ENCODE data around the gene KRTAP1-5. TPM values are rescaled to one million over a fixed set of nuclear protein-coding genes. Genes with fewer than 3 reads are reported as not detected.

Gene KRTAP1-5
- polyA plus RNA-seq, 1 of the 3 experiments (the other 2 are of a cell fraction), result not detected

DNA sequence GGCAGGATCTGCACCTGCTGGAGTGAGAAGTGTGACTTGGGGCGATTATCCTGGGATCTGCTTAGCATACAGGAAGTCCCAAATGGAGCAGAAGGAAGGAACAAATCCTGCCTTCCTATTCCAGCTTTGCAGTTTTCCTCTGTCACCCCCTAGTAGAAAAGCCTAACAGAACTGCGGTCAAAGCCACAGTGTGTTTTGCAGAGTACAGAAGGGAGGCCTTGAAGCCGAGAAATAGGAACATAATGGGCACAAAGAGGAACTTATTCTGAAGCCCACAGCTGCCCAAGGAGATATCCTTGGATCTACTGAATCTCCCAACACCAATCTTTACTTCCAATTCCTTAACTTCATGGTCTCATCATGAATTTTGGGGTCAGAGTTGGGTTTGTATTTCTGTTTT, 8.5 kb downstream of the KRTAP1-5 start:
- Histone ChIP-seq H3K79me2 (ENCODE audit: insufficient read depth) (no peaks in the 10 kb centered on the region), H3K9ac (no peak overlapping the region), H3K4me2 (no peak overlapping the region), H3K27ac (ENCODE audit: low read depth in 2 of 2, low read length in 1 of 2) (no peak overlapping the region), H4K20me1 (ENCODE audit: insufficient read depth) (no peaks in the 10 kb centered on the region), H3K9me2 (no peaks in the 10 kb centered on the region), H2AFZ (ENCODE audit: low read depth) (no peak overlapping the region), H3F3A (replicated peaks; ENCODE audit: insufficient read depth) (no peaks in the 10 kb centered on the region), H3K4me1 (ENCODE audit: control insufficient read depth in 1 of 2, insufficient read depth in 2 of 2, low read depth in 1 of 2, low read length in 1 of 2) (no peaks in the 10 kb centered on the region), H3K9me3 (no peaks in the 10 kb centered on the region), H3K36me3 (replicated peaks in 1 of 2; ENCODE audit: control insufficient read depth in 1 of 2, insufficient read depth in 2 of 2, low read length in 1 of 2) (no peaks in the 10 kb centered on the region), H3K27me3 (ENCODE audit: insufficient read depth) (peaks cover 31% of the 10 kb centered on the region; the same call in 1 of the 2 replicates), H3K4me3 (ENCODE audit: low read depth in 2 of 2, low read length in 1 of 2) (no peak overlapping the region)
- ChIA-PET POLR2A (no interaction called here), CTCF (interaction anchor here (0.9 to 1.4 kb wide), 2 partner anchors 34 to 227 kb away, joined by 5 read pairs; no protein-coding TSS in a partner anchor)
- no peak for TF ChIP-seq FOSL2 (IDR thresholded peaks at IDR 0.05; ENCODE audit: borderline replicate concordance, low read depth)
- TF ChIP-seq TAF1 (IDR thresholded peaks at IDR 0.05; ENCODE audit: borderline replicate concordance, low read depth, low read length), result no peak
- no peak for TF ChIP-seq JUND (IDR thresholded peaks at IDR 0.05)
- no peak for TF ChIP-seq FOXM1 (IDR thresholded peaks at IDR 0.05; ENCODE audit: low read depth)
- TF ChIP-seq, protein P1, sequence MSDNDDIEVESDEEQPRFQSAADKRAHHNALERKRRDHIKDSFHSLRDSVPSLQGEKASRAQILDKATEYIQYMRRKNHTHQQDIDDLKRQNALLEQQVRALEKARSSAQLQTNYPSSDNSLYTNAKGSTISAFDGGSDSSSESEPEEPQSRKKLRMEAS (IDR thresholded peaks at IDR 0.05; ENCODE audit: low read depth), result no peak
- no peak for TF ChIP-seq TEAD4 (IDR thresholded peaks at IDR 0.05; ENCODE audit: borderline replicate concordance, insufficient read depth)
- TF ChIP-seq GATA2 (CRISPR knock-in tag; IDR thresholded peaks at IDR 0.05), result no peak
- no peak for TF ChIP-seq RFX5 (IDR thresholded peaks at IDR 0.05; ENCODE audit: low read length)
- TF ChIP-seq SIN3A (IDR thresholded peaks at IDR 0.05; ENCODE audit: borderline replicate concordance, low read depth, low read length), result no peak
- TF ChIP-seq, protein P2, sequence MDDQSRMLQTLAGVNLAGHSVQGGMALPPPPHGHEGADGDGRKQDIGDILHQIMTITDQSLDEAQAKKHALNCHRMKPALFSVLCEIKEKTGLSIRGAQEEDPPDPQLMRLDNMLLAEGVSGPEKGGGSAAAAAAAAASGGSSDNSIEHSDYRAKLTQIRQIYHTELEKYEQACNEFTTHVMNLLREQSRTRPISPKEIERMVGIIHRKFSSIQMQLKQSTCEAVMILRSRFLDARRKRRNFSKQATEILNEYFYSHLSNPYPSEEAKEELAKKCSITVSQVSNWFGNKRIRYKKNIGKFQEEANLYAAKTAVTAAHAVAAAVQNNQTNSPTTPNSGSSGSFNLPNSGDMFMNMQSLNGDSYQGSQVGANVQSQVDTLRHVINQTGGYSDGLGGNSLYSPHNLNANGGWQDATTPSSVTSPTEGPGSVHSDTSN (IDR thresholded peaks at IDR 0.05), result no peak
- TF ChIP-seq, protein P3, sequence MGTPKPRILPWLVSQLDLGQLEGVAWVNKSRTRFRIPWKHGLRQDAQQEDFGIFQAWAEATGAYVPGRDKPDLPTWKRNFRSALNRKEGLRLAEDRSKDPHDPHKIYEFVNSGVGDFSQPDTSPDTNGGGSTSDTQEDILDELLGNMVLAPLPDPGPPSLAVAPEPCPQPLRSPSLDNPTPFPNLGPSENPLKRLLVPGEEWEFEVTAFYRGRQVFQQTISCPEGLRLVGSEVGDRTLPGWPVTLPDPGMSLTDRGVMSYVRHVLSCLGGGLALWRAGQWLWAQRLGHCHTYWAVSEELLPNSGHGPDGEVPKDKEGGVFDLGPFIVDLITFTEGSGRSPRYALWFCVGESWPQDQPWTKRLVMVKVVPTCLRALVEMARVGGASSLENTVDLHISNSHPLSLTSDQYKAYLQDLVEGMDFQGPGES (IDR thresholded peaks at IDR 0.05; ENCODE audit: low read depth, low read length), result no peak
- TF ChIP-seq RCOR1 (IDR thresholded peaks at IDR 0.05; ENCODE audit: low read length), result no peak
- TF ChIP-seq MEF2A (IDR thresholded peaks at IDR 0.05; ENCODE audit: borderline replicate concordance, low read depth), result no peak
- TF ChIP-seq EP300 (IDR thresholded peaks at IDR 0.05; ENCODE audit: borderline replicate concordance in 1 of 2, low read depth in 1 of 2, low read length in 1 of 2), result no peak
- TF ChIP-seq SMC3 (IDR thresholded peaks at IDR 0.05; ENCODE audit: low read depth, low read length), result no peak
- no peak for TF ChIP-seq FOXJ3 (CRISPR knock-in tag; IDR thresholded peaks at IDR 0.05)
- TF ChIP-seq, protein P4, sequence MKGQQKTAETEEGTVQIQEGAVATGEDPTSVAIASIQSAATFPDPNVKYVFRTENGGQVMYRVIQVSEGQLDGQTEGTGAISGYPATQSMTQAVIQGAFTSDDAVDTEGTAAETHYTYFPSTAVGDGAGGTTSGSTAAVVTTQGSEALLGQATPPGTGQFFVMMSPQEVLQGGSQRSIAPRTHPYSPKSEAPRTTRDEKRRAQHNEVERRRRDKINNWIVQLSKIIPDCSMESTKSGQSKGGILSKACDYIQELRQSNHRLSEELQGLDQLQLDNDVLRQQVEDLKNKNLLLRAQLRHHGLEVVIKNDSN (IDR thresholded peaks at IDR 0.05; ENCODE audit: borderline replicate concordance, low read depth), result no peak
- no peak for TF ChIP-seq RAD21 (IDR thresholded peaks at IDR 0.05; ENCODE audit: low read length)
- no peak for TF ChIP-seq CHD2 (IDR thresholded peaks at IDR 0.05; ENCODE audit: low read length, partially characterized antibody)
- WGBS (ENCODE audit: low lambda C conversion rate), result 19% methylated on average over 3 of the region's 3 CpGs
- DNase-seq, result no peak

Measured in SK-N-SH (cell line).